Stimulated activated CD4-positive, alpha-beta T cell treated with anti-CD3 and anti-CD28 coated beads, TNF-alpha, amount 100 ng/mL, for 1 hour (primary cell): Measurements from ENCODE around the gene MDGA2.
"Not testable (repeated sequence)": the region's sequence is repeated elsewhere in the genome, so short reads cannot be mapped to it uniquely, and the experiment has no call there.

Source experiments
- DNase-seq, 3 donors: peaks; one replicate each; pipeline ENCODE4 v3.0.0-alpha.2; 2020; ENCODE audit warnings: low read depth in 3 of 3, low spot score in 1 of 3

Gene MDGA2

GRCh38 chr14:46985529-46986380 lies 689.6 kb downstream of the MDGA2 start:
- DNase-seq = no peak

- DNase-seq = no peak
Measured at GRCh38 chr14:46973295-46973694, 702.1 kb downstream of the MDGA2 start.

GRCh38 chr14:46964378-46964777 lies 711.0 kb downstream of the MDGA2 start:
- DNase-seq = no peak

GRCh38 chr14:46951103-46951502 lies 724.3 kb downstream of the MDGA2 start:
- no peak for DNase-seq

- DNase-seq = no peak
Measured at GRCh38 chr14:46940611-46941010, 734.8 kb downstream of the MDGA2 start.

GRCh38 chr14:46920542-46920941 lies 754.9 kb downstream of the MDGA2 start:
- DNase-seq = no peak

GRCh38 chr14:46915539-46915938 lies 759.9 kb downstream of the MDGA2 start:
- DNase-seq = not testable (repeated sequence)

- DNase-seq = no peak
Measured at GRCh38 chr14:46902837-46903236, 772.6 kb downstream of the MDGA2 start.

GRCh38 chr14:46894476-46894875 lies 780.9 kb downstream of the MDGA2 start:
- no peak for DNase-seq

GRCh38 chr14:46887144-46887543 lies 788.3 kb downstream of the MDGA2 start:
- no peak for DNase-seq

- no peak for DNase-seq
Measured at GRCh38 chr14:46885566-46885965, 789.8 kb downstream of the MDGA2 start.

GRCh38 chr14:46861753-46862152 lies 813.7 kb downstream of the MDGA2 start:
- DNase-seq = no peak

GRCh38 chr14:46840944-46841720 lies 834.3 kb downstream of the MDGA2 start:
- DNase-seq = no peak

- no peak for DNase-seq
Measured at GRCh38 chr14:46820291-46820690, 855.1 kb downstream of the MDGA2 start.

- DNase-seq = no peak
Measured at GRCh38 chr14:46819117-46819516, 856.3 kb downstream of the MDGA2 start.

- no peak for DNase-seq
Measured at GRCh38 chr14:46818147-46818546, 857.3 kb downstream of the MDGA2 start.

GRCh38 chr14:46793144-46793543 lies 882.3 kb downstream of the MDGA2 start:
- no peak for DNase-seq
